GM23248 (cell line): Measurements from ENCODE around the gene ZNF302. TPM values are rescaled to one million over a fixed set of nuclear protein-coding genes. Genes with fewer than 3 reads are reported as not detected.

Experiments used
- DNase-seq: peaks from one replicate; pipeline ENCODE4 v3.0.0-alpha.2; 2015
- H2AFZ ChIP-seq: fragments of 200-600 bp; sonication (generic); 2 replicates; pipeline ENCODE4 v1.6.1; 2016; ENCODE audit warnings: antibody characterized with exemption
- H3F3A ChIP-seq: fragments of 200-600 bp; sonication (generic); 2 replicates; pipeline ENCODE4 v1.6.1; 2016; ENCODE audit warnings: mild to moderate bottlenecking, antibody characterized with exemption, mixed run types; ENCODE audit not compliant: insufficient read depth
- H3K27ac ChIP-seq: fragments of 200-600 bp; sonication (generic); 2 replicates; pipeline ENCODE4 v1.5.1; 2016; ENCODE audit warnings: mild to moderate bottlenecking
- H3K27me3 ChIP-seq: fragments of 200-600 bp; sonication (generic); replicated peaks from 2 replicates; pipeline ENCODE4 v1.6.1; 2016; ENCODE audit warnings: mild to moderate bottlenecking; ENCODE audit not compliant: insufficient read depth
- H3K36me3 ChIP-seq: fragments of 200-600 bp; sonication (generic); 2 replicates; pipeline ENCODE4 v1.6.1; 2016; ENCODE audit warnings: low read depth, mild to moderate bottlenecking
- H3K4me1 ChIP-seq: fragments of 200-600 bp; sonication (generic); 2 replicates; pipeline ENCODE4 v1.6.1; 2016; ENCODE audit warnings: mild to moderate bottlenecking; ENCODE audit not compliant: insufficient read depth
- H3K4me2 ChIP-seq: fragments of 200-600 bp; sonication (generic); one replicate; pipeline ENCODE4 v1.6.1; 2016; ENCODE audit warnings: mild to moderate bottlenecking; ENCODE audit not compliant: unreplicated experiment
- H3K4me3 ChIP-seq: fragments of 200-600 bp; sonication (generic); 2 replicates; pipeline ENCODE4 v1.5.1; 2016; ENCODE audit warnings: mild to moderate bottlenecking
- H3K79me2 ChIP-seq: fragments of 200-600 bp; sonication (generic); 2 replicates; pipeline ENCODE4 v1.6.1; 2016; ENCODE audit warnings: mild to moderate bottlenecking; ENCODE audit not compliant: insufficient read depth
- H3K9ac ChIP-seq: fragments of 200-600 bp; sonication (generic); 2 replicates; pipeline ENCODE4 v1.6.1; 2016; ENCODE audit warnings: mild to moderate bottlenecking
- H3K9me2 ChIP-seq: fragments of 200-600 bp; sonication (generic); 2 replicates; pipeline ENCODE4 v1.6.1; 2016; ENCODE audit warnings: mixed run types, mild to moderate bottlenecking, moderate library complexity; ENCODE audit not compliant: insufficient read depth
- H3K9me3 ChIP-seq: fragments of 200-600 bp; sonication (generic); one replicate; pipeline ENCODE4 v1.6.1; 2017; ENCODE audit warnings: low read depth
- H4K20me1 ChIP-seq: fragments of 200-600 bp; sonication (generic); 2 replicates; pipeline ENCODE4 v1.6.0; 2016; ENCODE audit not compliant: insufficient read depth
- EZH2 ChIP-seq: fragments of 200-600 bp; sonication (generic); IDR thresholded peaks from 2 replicates; pipeline ENCODE4 v1.6.1; 2018; ENCODE audit warnings: antibody characterized with exemption, mild to moderate bottlenecking; ENCODE audit not compliant: insufficient read depth, poor library complexity, severe bottlenecking
- EZH2phosphoT487 ChIP-seq: fragments of 200-600 bp; sonication (generic); IDR thresholded peaks from 2 replicates; pipeline ENCODE4 v1.6.1; 2018; ENCODE audit warnings: antibody characterized with exemption, moderate library complexity, mild to moderate bottlenecking, low read depth; ENCODE audit not compliant: insufficient read depth
- WGBS, 2 experiments: methylation state at CpG; one replicate each; pipeline ENCODE4 v1.1.6; 2015 to 2017; ENCODE audit warnings: low lambda C conversion rate in 2 of 2, low coverage in 1 of 2; ENCODE audit errors: missing lambda C conversion rate in 2 of 2; 5-methylcytosine and 5-hydroxymethylcytosine counted together
- in situ Hi-C: fragments of 300-500 bp; cut with MboI; formaldehyde crosslinking; loops from 2 replicates; pipeline ENCODE4 v1.15.0; 2020
- polyA plus RNA-seq: library from polyadenylated mRNA; unstranded; fragments of >200 nt; fragmentation: Nextera tagmentation; extraction: Ambion mirVana; gene quantifications from 2 replicates; pipeline ENCODE4 v1.2.1, GENCODE V29; 2016
- total RNA-seq: library from RNA; depleted of rRNA; stranded (reverse); fragments of >200 nt; shearing (Covaris generic); gene quantifications from 2 replicates; pipeline ENCODE4 v1.2.3, GENCODE V29; 2014

Gene ZNF302
- total and polyA plus RNA-seq, 2 experiments from 2014 or later = 18.4 to 23.9 TPM

- Histone ChIP-seq H2AFZ (no peak overlapping the region), H3K4me1 (no peaks in the 10 kb centered on the region), H4K20me1 (no peaks in the 10 kb centered on the region), H3K9ac (no peak overlapping the region), H3K4me2 (no peak overlapping the region), H3K9me3 (no peaks in the 10 kb centered on the region), H3F3A (no peaks in the 10 kb centered on the region), H3K79me2 (no peaks in the 10 kb centered on the region), H3K9me2 (no peaks in the 10 kb centered on the region), H3K36me3 (no peaks in the 10 kb centered on the region), H3K27ac (no peak overlapping the region), H3K4me3 (no peak overlapping the region), H3K27me3 (no peaks in the 10 kb centered on the region)
- 4% methylated on average over 2 of the region's 2 CpGs for WGBS, 2 experiments
- DNase-seq = no peak
- in situ Hi-C loops = no loop called here
- TF ChIP-seq EZH2phosphoT487 (no peak), EZH2 (no peak)
These were observed 30.2 kb downstream of the ZNF302 start for GRCh38 chr19:34707661-34708060.

GRCh38 chr19:34711890-34712289, 34.4 kb downstream of the ZNF302 start:
- no peaks in the 10 kb centered on the region for H4K20me1 ChIP-seq
- no peaks in the 10 kb centered on the region for H3K36me3 ChIP-seq
- H3K27ac ChIP-seq = no peak overlapping the region
- TF ChIP-seq EZH2 (no peak), EZH2phosphoT487 (no peak)
- no peak overlapping the region for H3K9ac ChIP-seq
- no peaks in the 10 kb centered on the region for H3K9me3 ChIP-seq
- DNase-seq = no peak
- H2AFZ ChIP-seq = no peak overlapping the region
- in situ Hi-C loops = no loop called here
- no peaks in the 10 kb centered on the region for H3K79me2 ChIP-seq
- no peak overlapping the region for H3K4me3 ChIP-seq
- H3K4me1 ChIP-seq = no peaks in the 10 kb centered on the region
- no peaks in the 10 kb centered on the region for H3K9me2 ChIP-seq
- WGBS, 2 experiments = 30 to 42% methylated on average over 6 of the region's 6 CpGs
- no peak overlapping the region for H3K4me2 ChIP-seq
- H3K27me3 ChIP-seq = no peaks in the 10 kb centered on the region
- no peaks in the 10 kb centered on the region for H3F3A ChIP-seq

GRCh38 chr19:34712395-34713261, 35.1 kb downstream of the ZNF302 start:
- Histone ChIP-seq H3K79me2 (no peaks in the 10 kb centered on the region), H3F3A (no peaks in the 10 kb centered on the region), H3K4me3 (no peak overlapping the region), H3K4me1 (no peaks in the 10 kb centered on the region), H4K20me1 (no peaks in the 10 kb centered on the region), H2AFZ (no peak overlapping the region), H3K9ac (no peak overlapping the region), H3K9me3 (no peaks in the 10 kb centered on the region), H3K9me2 (no peaks in the 10 kb centered on the region), H3K36me3 (no peaks in the 10 kb centered on the region), H3K27me3 (no peaks in the 10 kb centered on the region), H3K27ac (no peak overlapping the region), H3K4me2 (no peak overlapping the region)
- TF ChIP-seq EZH2 (no peak), EZH2phosphoT487 (no peak)
- DNase-seq = peak; percentile 82
- 26 to 31% methylated on average over 11 of the region's 11 CpGs for WGBS, 2 experiments
- in situ Hi-C loops = no loop called here

GRCh38 chr19:34713262-34713637, 35.8 kb downstream of the ZNF302 start:
- H3K4me1 ChIP-seq = no peaks in the 10 kb centered on the region
- no peak overlapping the region for H3K9ac ChIP-seq
- H3K9me2 ChIP-seq = no peaks in the 10 kb centered on the region
- no peaks in the 10 kb centered on the region for H3K79me2 ChIP-seq
- no peak overlapping the region for H3K27ac ChIP-seq
- no peak overlapping the region for H2AFZ ChIP-seq
- in situ Hi-C loops = no loop called here
- WGBS, 2 experiments = 64 to 70% methylated on average over 2 of the region's 2 CpGs
- H3K4me3 ChIP-seq = no peak overlapping the region
- H3K9me3 ChIP-seq = no peaks in the 10 kb centered on the region
- no peak overlapping the region for H3K4me2 ChIP-seq
- DNase-seq = no peak
- TF ChIP-seq EZH2 = no peak
- no peak for TF ChIP-seq EZH2phosphoT487
- H3K27me3 ChIP-seq = no peaks in the 10 kb centered on the region
- no peaks in the 10 kb centered on the region for H3K36me3 ChIP-seq
- no peaks in the 10 kb centered on the region for H3F3A ChIP-seq
- no peaks in the 10 kb centered on the region for H4K20me1 ChIP-seq
